ENCODE measurements around the gene HDAC10.
"Not testable (repeated sequence)": the region's sequence is repeated elsewhere in the genome, so short reads cannot be mapped to it uniquely, and the experiment has no call there.

Gene HDAC10

DNA sequence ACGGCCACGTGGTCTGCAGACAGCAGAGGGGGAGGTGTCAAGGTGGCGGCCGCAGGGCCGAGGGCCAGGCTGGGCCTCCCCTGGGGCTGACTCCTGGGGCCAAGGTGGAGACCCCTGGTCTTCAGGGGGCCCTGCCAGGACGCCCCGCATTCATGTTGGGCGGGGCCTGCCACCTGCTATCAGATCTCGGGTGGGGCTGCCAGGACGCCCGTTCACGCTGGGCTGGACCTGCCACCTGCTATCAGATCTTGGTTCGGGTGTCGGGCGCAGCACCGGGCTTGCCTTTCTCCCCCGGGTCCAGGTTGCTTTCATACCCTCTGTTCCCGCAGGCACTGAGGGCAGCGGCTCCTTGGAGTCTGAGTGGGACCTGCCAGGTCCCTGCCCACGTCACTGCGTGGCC is 35.2 kb upstream of the HDAC10 start:
- in situ Hi-C loops (cut with MboI; ENCODE audit: low sequenced_read_pairs): no loop called here

- in situ Hi-C loops (cut with MboI; ENCODE audit: low sequenced_read_pairs): no loop called here
Measured at GRCh38 chr22:50285568-50286229, 34.6 kb upstream of the HDAC10 start.

DNA sequence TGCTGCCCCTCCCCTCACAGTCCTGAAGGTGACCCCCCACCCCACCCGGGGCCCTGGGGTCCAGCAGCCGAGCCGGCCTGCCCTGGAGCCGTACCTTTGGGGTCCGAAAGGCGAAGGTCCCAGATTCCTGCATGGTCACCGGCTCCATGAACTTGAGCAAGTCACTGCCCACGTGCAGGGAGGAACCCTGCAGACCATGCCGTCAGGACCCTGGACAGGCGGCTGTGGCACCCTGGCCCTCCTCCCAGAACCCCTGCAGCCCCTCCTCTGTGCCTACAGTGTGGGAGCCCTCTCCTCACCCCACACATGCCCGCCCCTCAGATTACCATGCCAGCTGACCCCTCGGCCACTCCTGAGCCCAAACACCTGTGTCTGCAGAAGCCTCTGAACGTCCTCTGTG is 33.4 kb upstream of the HDAC10 start:
- in situ Hi-C loops (cut with MboI; ENCODE audit: low sequenced_read_pairs): no loop called here

GRCh38 chr22:50283821-50284220 is 32.8 kb upstream of the HDAC10 start:
- in situ Hi-C loops (cut with MboI; ENCODE audit: low sequenced_read_pairs): no loop called here

DNA sequence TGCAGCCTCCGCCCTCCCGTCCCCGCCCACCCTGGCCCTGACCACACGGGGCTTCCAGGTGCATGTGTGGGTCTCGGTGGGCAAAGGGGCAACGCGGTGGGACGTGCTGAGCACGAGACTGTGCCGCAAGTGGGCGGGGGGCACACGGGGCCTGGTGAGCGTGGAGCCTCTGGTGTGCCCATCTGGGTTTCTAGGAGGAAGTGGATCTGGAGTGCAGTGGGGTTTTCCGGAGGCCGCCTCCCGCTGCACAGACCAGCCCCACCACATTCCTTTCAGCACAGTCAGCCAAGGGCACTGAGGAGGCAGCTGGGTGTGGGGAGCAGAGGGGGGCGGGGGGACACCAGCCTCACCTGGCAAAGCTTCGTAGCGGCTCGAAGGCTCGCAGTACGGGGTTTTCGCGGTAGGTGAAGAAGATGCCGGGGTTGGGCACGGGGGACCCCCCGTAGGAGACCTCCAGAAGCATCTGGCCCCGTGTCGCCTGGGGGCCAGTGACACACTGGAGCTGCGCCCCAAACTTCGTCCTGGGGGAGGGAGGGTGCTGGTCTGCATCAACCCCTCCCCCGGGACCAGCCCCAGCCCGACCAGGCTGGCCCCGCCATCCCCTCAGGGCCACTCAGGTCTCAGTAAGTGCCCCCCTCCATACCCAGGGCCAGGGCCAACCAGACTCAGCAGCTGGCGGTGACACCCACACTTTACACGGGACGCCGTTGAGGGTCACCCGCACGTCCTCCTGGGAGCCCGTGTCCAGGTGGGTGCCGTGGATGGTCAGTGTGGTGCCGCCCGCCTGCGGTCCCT is 31.5 kb upstream of the HDAC10 start:
- in situ Hi-C loops (cut with MboI; ENCODE audit: low sequenced_read_pairs): no loop called here

DNA sequence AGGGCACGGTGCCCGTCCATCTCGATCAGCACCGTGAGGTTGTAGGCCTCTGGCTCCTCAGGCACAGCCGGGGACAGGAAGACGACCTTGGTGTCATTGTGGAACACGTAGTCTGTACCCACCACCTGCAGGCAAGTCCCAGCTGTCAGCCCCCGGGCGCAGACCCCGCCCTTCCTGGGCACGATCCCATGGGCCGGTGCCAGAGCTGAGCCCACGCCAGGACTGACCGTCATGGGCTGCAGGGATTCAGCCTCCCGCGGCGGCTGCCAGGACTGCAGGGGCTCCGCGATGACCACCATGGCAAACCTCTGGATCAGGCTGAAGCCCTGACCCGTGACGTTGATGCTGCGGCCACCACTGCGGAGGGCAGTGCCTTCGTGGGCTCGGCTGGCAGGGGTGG is 30.9 kb upstream of the HDAC10 start:
- in situ Hi-C loops (cut with MboI; ENCODE audit: low sequenced_read_pairs): no loop called here

DNA sequence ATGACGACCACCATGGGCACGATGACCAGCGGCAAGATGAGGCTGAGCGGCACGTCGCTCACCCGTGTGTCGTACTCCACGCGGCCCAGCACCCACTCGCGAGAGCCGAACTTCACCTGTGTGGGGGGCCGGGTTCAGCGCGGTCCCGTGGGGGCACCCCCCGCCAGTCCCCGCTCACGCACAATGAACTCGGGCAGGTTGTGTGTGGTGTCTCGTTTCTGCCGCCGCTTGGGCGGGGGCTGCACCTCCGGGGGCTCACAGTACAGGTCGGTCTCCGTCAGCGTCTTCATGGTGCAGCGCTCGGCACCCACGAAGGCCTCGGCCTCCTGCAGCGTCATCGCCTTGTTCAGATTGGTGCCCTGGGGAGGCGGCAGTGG is 30.3 kb upstream of the HDAC10 start:
- in situ Hi-C loops (cut with MboI; ENCODE audit: low sequenced_read_pairs): no loop called here

DNA sequence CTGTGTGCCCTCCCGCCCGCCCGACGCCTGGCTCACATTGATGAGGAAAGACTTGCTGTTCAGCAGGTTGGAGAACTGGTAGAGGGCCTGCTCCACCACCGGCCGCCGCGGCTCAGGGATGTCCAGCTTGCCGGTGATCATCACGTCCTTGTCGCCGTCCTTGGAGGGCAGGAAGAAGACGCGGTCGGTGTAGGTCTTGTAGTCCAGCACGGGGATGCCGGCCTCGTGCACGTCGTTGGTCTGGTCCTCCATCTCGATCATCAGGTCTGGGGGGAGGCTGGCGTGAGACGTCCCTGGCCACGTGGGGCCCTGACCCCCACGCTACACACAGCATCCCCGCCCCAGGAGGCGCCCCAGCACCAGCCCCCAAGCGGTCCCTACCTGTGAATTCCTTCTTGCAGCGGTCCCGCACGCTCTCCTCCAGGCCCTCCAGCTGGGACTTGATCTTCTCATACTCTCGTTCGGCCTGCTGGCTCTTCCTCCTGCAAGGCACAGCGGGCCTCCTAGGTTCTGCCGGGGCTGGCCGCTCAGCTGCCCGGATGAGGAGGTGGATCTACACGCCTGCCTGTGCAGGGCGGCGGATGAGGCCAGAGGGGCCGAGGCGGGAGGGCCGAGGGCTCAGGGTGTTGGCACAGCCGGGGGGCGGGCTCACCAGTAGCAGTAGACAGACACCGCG is 29.8 kb upstream of the HDAC10 start:
- in situ Hi-C loops (cut with MboI; ENCODE audit: low sequenced_read_pairs): no loop called here

DNA sequence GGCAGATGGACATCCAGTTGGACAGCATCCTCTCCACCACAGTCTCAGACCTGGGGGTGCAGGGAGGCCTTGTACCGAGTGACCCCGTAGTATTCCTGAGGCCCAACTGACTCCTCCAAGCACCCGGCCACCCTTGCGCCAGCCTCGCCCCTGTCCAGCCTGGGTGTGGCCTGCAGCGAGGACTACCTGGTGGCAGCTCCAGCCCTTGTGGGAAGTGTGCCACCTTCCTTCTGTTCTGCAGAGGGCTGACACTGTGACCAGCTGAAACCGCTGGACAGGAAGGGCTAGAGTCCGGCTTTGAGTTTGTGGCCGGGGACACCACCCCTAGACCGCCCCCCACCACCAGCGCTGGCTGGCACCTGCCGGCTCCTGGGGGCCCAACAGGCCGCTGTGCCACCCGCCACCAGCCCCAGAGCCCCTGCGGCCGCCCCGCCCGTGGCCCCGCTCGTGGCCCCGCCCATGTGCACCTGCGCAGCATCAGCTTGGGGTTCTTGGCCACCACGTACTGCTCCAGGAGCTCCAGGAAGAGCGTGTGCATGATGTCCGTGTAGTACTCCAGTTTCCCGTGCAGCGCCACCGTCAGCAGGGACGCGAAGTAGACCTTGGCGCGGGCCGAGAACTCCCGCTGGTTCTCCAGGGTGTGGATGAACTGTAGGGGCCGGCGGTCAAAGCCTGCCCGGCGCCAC is 29.1 kb upstream of the HDAC10 start:
- in situ Hi-C loops (cut with MboI; ENCODE audit: low sequenced_read_pairs): no loop called here

DNA sequence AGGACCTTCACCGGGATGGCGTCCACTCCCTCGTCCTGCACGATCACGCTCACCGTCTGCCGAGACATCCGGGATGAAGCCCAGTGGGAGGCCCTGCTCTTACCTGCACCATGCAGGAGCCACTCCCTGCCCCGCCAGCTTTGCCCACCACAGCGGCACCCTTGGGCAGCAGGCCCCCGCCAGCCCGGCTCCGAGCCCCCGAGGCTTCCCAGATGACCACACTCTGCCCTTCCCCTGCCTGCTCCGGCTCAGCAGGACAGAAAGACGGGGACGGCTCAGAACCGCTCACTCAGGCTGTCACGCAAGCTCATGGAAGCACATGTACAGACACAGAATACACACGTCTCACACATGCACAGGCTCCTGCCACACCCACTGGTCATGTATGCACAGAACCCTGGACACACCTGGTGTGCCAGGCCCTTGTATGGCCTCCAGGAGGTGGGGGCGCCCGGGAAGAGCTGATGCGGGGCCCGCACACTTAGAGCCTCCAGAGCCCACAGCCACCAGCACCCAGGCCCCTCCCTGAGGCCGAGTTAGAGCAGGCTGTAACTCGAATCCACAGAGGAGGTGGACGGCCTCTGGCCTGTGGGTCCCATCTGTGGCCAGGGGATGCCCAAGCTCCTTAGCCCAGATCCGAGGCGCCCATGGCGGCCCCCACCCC is 28.0 kb upstream of the HDAC10 start:
- in situ Hi-C loops (cut with MboI; ENCODE audit: low sequenced_read_pairs): loop anchor here (5.0 kb wide), 1 partner anchor 48 kb away; the partner anchor contains the start of gene DENND6B

DNA sequence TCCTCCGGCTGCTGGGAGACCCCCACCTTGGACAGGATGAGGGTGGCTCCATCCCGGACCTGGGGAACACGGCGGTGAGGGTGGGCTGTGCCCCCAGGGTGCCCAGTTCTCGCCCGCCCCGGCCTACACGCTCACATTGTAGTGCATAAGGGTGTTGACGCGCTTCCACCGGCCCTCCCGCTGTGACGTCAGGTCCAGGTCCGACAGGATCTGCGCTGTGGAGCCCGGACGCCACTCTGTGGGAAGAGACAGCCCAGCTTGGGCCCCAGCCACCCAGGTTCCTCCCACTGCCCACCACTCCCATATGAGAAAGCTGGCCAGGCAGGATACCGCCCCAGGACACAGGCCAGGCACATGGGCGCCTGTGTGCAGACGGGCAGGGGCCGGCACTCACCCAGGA is 27.4 kb upstream of the HDAC10 start:
- in situ Hi-C loops (cut with MboI; ENCODE audit: low sequenced_read_pairs): loop anchor here (5.0 kb wide), 1 partner anchor 49 kb away; the partner anchor contains the start of gene DENND6B

DNA sequence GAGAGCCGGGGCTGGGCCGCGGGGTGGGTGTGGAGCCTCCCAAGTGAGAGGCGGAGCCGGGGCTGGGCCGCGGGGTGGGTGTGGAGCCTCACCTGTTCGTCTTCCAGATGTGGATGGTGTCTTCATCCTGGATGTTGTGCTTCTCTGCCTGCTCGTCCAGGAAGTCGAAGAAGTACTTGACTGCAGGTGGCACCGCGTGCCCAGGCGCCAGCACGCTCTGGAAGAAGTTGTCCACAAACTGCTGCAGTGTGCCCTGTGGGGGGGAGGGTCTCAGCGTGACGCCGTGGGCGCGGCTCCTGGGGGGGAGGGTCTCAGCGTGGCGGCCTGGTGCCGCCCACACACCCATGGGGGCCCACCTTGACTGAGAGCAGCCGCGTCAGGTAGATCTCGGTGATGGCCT is 26.7 kb upstream of the HDAC10 start:
- in situ Hi-C loops (cut with MboI; ENCODE audit: low sequenced_read_pairs): loop anchor here (5.0 kb wide), 1 partner anchor 50 kb away; the partner anchor contains the start of gene DENND6B

DNA sequence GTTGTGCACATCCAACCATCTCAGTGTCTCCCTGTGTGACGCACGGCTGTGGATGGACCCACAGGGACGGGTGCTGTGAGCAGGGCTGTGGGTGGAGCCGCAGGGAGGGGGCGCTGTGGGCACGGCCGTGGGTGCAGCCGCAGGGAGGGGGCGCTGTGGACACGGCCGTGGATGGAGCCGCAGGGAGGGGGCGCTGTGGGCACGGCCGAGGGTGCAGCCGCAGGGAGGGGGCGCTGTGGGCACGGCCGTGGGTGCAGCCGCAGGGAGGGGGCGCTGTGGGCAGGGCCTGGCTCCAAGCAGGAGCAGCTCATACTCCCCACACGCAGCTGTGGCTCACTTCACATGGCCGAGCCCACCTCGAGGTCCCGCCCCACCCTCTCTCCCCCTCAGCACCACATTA is 25.1 kb upstream of the HDAC10 start:
- in situ Hi-C loops (cut with MboI; ENCODE audit: low sequenced_read_pairs): loop anchor here (5.0 kb wide), 1 partner anchor 51 kb away; the partner anchor contains the start of gene DENND6B

GRCh38 chr22:50275181-50276055 is 24.4 kb upstream of the HDAC10 start:
- in situ Hi-C loops (cut with MboI; ENCODE audit: low sequenced_read_pairs): loop anchor here (5.0 kb wide), 1 partner anchor 52 kb away; the partner anchor contains the start of gene DENND6B

- in situ Hi-C loops (cut with MboI; ENCODE audit: low sequenced_read_pairs): loop anchor here (5.0 kb wide), 1 partner anchor 53 kb away; the partner anchor contains the start of gene DENND6B
Measured at GRCh38 chr22:50274771-50275170, 23.7 kb upstream of the HDAC10 start.

GRCh38 chr22:50274311-50274710 is 23.2 kb upstream of the HDAC10 start:
- in situ Hi-C loops (cut with MboI; ENCODE audit: low sequenced_read_pairs): no loop called here

DNA sequence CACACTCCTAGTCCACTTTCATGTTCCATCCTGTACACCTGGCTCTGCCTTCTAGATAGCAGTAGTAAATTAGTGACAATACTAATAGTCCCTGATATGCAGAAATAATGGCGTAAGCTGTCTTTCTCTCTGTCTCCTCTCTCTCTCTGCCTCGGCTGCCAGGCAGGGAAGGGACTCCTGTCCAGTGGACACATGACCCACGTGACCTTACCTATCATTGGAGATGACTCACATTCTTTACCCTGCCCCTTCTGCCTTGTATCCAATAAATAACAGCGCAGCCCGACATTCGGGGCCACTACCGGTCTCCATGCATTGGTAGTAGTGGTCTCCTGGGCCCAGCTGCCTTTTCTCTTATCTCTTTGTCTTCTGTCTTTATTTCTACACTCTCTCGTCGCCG is 22.7 kb upstream of the HDAC10 start:
- in situ Hi-C loops (cut with MboI; ENCODE audit: low sequenced_read_pairs): not testable (repeated sequence)

DNA sequence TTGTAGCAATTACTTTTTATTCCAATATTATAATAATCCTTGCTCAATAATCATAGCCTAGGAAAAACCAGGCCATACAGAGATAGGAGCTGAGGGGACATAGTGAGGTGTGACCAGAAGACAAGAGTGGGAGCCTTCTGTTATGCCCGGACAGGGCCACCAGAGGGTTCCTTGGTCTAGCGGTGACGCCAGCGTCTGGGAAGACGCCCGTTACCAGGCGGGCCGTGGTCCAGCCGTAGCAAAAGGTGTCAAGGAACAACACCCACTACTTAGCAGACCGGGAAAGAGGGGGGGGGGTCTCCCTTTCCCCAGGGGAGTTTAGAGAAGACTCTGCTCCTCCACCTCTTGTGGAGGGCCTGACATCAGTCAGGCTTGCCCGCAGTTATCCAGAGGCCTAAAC is 22.3 kb upstream of the HDAC10 start:
- in situ Hi-C loops (cut with MboI; ENCODE audit: low sequenced_read_pairs): not testable (repeated sequence)

- in situ Hi-C loops (cut with MboI; ENCODE audit: low sequenced_read_pairs): no loop called here
Measured at GRCh38 chr22:50272044-50272802, 21.2 kb upstream of the HDAC10 start.
